Measurements from ENCODE around the gene RAD51B. TPM values are rescaled to one million over a fixed set of nuclear protein-coding genes. Genes with fewer than 3 reads are reported as not detected.
"Not testable (repeated sequence)": the region's sequence is repeated elsewhere in the genome, so short reads cannot be mapped to it uniquely, and the experiment has no call there.

Gene RAD51B
- total RNA-seq, 5 donors from 2014 or later (not counting 1 experiment from before 2014, with no cell fraction given), result 25.4 to 47.9 (median 30.0) TPM

DNA sequence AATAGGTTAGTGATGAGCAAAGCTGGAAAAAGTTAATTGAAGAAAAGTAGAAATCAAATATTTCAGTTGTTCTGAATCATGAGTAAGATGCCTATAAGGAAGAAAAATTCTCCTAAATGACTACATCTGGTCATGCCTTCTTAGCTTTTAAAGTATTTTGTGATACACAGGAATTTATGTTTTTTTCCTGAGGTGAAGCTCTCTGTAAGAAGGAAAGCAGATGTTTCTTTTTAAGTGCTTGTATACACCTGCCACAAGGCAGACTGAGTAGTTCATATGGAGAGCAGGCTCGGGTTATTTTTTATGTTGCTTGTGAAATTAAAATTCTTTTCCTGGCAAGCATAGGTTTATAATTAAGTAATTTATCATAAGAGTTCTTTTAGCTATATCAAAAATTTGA lies 275.2 kb downstream of the RAD51B start:
- Mint-ChIP-seq H3K27me3 (no peaks in the 10 kb centered on the region), H3K4me3 (no peak overlapping the region), H3K4me1 (no peaks in the 10 kb centered on the region), H3K36me3 (peaks cover 33% of the 10 kb centered on the region), H3K27ac (no peak overlapping the region), H3K9me3 (peaks cover 0 to 8% (median 0%) of the 10 kb centered on the region in 3 donors)
- no peaks in the 10 kb centered on the region for H3K9me3 ChIP-seq
- no peak overlapping the region for H3K4me3 ChIP-seq (ENCODE audit: control insufficient read depth in 1 of 2, extremely low read depth in 1 of 2, low read length in 1 of 2)
- WGBS (ENCODE audit: insufficient coverage), result no CpG with 5 or more reads among the region's 1 CpG
- H3K36me3 ChIP-seq (ENCODE audit: control insufficient read depth in 2 of 2, extremely low read depth in 1 of 2, insufficient read depth in 1 of 2, low read length in 1 of 2), result no peaks in the 10 kb centered on the region
- H3K4me1 ChIP-seq (ENCODE audit: control insufficient read depth in 1 of 2, extremely low read depth in 1 of 2, insufficient read depth in 2 of 2, low read length in 2 of 2), result no peaks in the 10 kb centered on the region
- CTCF ChIA-PET, result no interaction called here
- ATAC-seq (replicated peaks in 1 of 4) (no peak), DNase-seq (no peak)
- H3K27ac ChIP-seq (ENCODE audit: low read length), result no peak overlapping the region
- H3K27me3 ChIP-seq (replicated peaks in 1 of 2; ENCODE audit: control insufficient read depth in 2 of 2, extremely low read depth in 1 of 2, insufficient read depth in 2 of 2, low read length in 1 of 2), result no peaks in the 10 kb centered on the region
- POLR2A ChIA-PET, result no interaction called here

DNA sequence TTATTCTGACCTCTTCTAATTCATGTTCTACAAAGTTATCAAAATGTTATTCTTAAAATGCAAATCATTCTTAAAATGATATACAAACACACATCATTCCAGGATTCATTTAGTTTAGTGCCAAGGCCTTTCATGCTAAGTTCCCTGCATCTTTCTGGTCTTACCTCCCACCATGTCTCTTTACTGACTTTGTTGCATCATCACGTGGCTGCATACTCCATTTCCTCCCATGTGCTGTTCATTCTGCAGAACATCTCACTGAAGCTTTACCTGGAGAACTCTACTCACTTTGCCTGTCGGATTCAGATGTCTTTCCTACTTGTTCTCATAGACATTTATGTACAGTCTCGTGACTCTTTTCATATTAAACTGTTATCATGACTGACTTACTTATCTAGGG lies 278.1 kb downstream of the RAD51B start:
- Histone ChIP-seq H3K36me3 (ENCODE audit: control insufficient read depth in 2 of 2, extremely low read depth in 1 of 2, insufficient read depth in 1 of 2, low read length in 1 of 2) (no peaks in the 10 kb centered on the region), H3K4me3 (ENCODE audit: control insufficient read depth in 1 of 2, extremely low read depth in 1 of 2, low read length in 1 of 2) (no peak overlapping the region), H3K4me1 (ENCODE audit: control insufficient read depth in 1 of 2, extremely low read depth in 1 of 2, insufficient read depth in 2 of 2, low read length in 2 of 2) (no peaks in the 10 kb centered on the region), H3K27me3 (replicated peaks in 1 of 2; ENCODE audit: control insufficient read depth in 2 of 2, extremely low read depth in 1 of 2, insufficient read depth in 2 of 2, low read length in 1 of 2) (no peaks in the 10 kb centered on the region), H3K9me3 (peaks cover 7% of the 10 kb centered on the region), H3K27ac (ENCODE audit: low read length) (no peak overlapping the region)
- ChIA-PET POLR2A (no interaction called here), CTCF (no interaction called here)
- Mint-ChIP-seq H3K36me3 (peaks cover 51% of the 10 kb centered on the region), H3K27me3 (no peaks in the 10 kb centered on the region), H3K4me1 (no peaks in the 10 kb centered on the region), H3K27ac (no peak overlapping the region), H3K9me3 (peaks cover 6 to 27% (median 12%) of the 10 kb centered on the region in 3 donors), H3K4me3 (no peak overlapping the region)
- 94% methylated on average over 2 of the region's 3 CpGs for WGBS (ENCODE audit: insufficient coverage)
- ATAC-seq (replicated peaks in 1 of 4) (no peak), DNase-seq (no peak)

DNA sequence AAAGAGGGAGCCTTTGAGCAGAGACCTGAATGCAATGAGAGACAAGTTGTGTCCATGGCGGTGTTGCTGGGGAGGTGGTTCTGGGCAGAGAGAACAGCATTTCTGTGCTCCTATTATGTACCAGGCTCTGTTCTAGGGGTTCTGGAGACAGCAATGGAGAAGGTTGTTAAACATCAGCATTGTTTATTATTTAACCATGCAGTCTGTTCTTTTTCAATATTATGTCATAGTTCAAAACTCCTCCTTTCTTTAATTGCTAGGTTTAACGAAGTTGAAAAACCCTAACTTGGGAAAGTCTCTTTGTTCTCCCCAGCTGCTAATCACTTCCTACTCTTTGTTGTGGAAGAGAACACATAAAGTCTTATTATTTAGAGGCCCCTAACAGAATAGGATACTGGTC lies 279.3 kb downstream of the RAD51B start:
- no peaks in the 10 kb centered on the region for H3K36me3 ChIP-seq (ENCODE audit: control insufficient read depth in 2 of 2, extremely low read depth in 1 of 2, insufficient read depth in 1 of 2, low read length in 1 of 2)

DNA sequence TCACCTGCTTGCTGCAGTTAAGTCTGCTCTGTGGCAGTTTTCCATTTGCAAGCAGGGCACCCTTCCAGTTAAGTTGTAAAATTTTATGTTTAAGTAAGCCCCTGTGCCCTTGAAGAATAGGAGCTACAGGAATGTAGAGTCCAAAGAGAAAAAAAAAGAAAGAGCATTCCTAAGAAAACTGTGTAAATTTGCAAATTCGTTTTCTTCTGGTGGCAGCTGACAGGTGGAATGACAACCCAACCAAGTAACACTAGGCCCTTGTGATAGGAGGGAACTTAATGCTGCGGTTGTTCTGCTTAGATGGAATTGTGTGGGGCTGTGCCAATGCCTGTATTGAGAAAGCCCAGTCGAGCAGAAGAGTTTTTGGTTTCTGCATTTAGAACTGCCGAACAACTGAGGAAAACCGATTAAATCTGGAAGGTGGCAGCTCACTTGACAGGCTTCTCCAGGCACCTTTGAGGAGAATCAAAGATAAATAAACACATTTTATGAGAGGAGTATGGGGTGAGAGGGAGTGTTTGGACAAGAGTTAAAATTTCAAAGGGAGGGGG lies 280.0 kb downstream of the RAD51B start:
- Mint-ChIP-seq H3K36me3 (peaks cover 52% of the 10 kb centered on the region), H3K4me1 (no peaks in the 10 kb centered on the region), H3K4me3 (no peak overlapping the region), H3K27ac (no peak overlapping the region), H3K27me3 (no peaks in the 10 kb centered on the region), H3K9me3 (peaks cover 7 to 28% (median 13%) of the 10 kb centered on the region in 3 donors)
- H3K27me3 ChIP-seq (replicated peaks in 1 of 2; ENCODE audit: control insufficient read depth in 2 of 2, extremely low read depth in 1 of 2, insufficient read depth in 2 of 2, low read length in 1 of 2), result no peaks in the 10 kb centered on the region
- H3K4me3 ChIP-seq (ENCODE audit: control insufficient read depth in 1 of 2, extremely low read depth in 1 of 2, low read length in 1 of 2), result no peak overlapping the region
- WGBS (ENCODE audit: insufficient coverage), result 100% methylated on average over 1 of the region's 5 CpGs
- no peaks in the 10 kb centered on the region for H3K36me3 ChIP-seq (ENCODE audit: control insufficient read depth in 2 of 2, extremely low read depth in 1 of 2, insufficient read depth in 1 of 2, low read length in 1 of 2)
- DNase-seq, result no peak
- no peak overlapping the region for H3K27ac ChIP-seq (ENCODE audit: low read length)
- no peaks in the 10 kb centered on the region for H3K4me1 ChIP-seq (ENCODE audit: control insufficient read depth in 1 of 2, extremely low read depth in 1 of 2, insufficient read depth in 2 of 2, low read length in 2 of 2)
- ChIA-PET POLR2A (no interaction called here), CTCF (no interaction called here)
- no peak for ATAC-seq (replicated peaks in 1 of 4)
- peaks cover 7% of the 10 kb centered on the region for H3K9me3 ChIP-seq

More for the DNA sequence above, 279.3 kb downstream of the RAD51B start:
- ATAC-seq (replicated peaks in 1 of 4) (no peak), DNase-seq (no peak)
- ChIA-PET POLR2A (no interaction called here), CTCF (no interaction called here)
- no peaks in the 10 kb centered on the region for H3K27me3 ChIP-seq (replicated peaks in 1 of 2; ENCODE audit: control insufficient read depth in 2 of 2, extremely low read depth in 1 of 2, insufficient read depth in 2 of 2, low read length in 1 of 2)
- Mint-ChIP-seq H3K27ac (no peak overlapping the region), H3K9me3 (peaks cover 7 to 28% (median 13%) of the 10 kb centered on the region in 3 donors), H3K36me3 (peaks cover 52% of the 10 kb centered on the region), H3K4me3 (no peak overlapping the region), H3K4me1 (no peaks in the 10 kb centered on the region), H3K27me3 (no peaks in the 10 kb centered on the region)
- peaks cover 7% of the 10 kb centered on the region for H3K9me3 ChIP-seq
- WGBS (ENCODE audit: insufficient coverage), result 92% methylated on average over 1 of the region's 2 CpGs
- no peak overlapping the region for H3K27ac ChIP-seq (ENCODE audit: low read length)
- no peak overlapping the region for H3K4me3 ChIP-seq (ENCODE audit: control insufficient read depth in 1 of 2, extremely low read depth in 1 of 2, low read length in 1 of 2)
- H3K4me1 ChIP-seq (ENCODE audit: control insufficient read depth in 1 of 2, extremely low read depth in 1 of 2, insufficient read depth in 2 of 2, low read length in 2 of 2), result no peaks in the 10 kb centered on the region

DNA sequence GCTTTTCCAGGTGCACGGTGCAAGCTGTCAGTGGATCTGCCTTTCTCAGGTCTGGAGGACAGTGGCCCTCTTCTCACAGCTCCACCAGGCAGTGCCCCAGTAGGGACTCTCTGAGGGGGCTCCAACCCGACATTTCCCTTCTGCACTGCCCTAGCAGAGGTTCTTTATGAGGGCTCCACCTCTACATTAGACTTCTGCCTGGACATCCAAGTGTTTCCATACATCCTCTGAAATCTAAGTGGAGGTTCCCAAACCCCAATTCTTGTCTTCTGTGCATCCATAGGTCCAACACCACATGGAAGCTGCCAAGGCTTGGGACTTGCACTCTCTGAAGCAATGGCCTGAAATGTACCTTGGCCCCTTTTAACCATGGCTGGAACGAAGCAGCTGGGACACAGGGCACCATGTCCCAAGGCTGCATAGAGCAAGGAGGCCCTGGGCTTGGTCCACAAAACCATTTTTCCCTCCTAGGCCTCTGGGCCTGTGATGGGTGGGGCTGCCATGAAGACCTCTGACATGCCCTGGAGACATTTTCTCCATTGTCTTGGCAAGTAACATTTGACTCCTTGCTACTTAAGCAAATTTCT lies 282.2 kb downstream of the RAD51B start:
- DNase-seq; H3K4me1 Mint-ChIP-seq; H3K36me3 ChIP-seq (ENCODE audit: control insufficient read depth in 2 of 2, extremely low read depth in 1 of 2, insufficient read depth in 1 of 2, low read length in 1 of 2); H3K27ac Mint-ChIP-seq; H3K27ac ChIP-seq (ENCODE audit: low read length); H3K27me3 ChIP-seq (replicated peaks in 1 of 2; ENCODE audit: control insufficient read depth in 2 of 2, extremely low read depth in 1 of 2, insufficient read depth in 2 of 2, low read length in 1 of 2); POLR2A ChIA-PET; H3K27me3 Mint-ChIP-seq; H3K4me3 ChIP-seq (ENCODE audit: control insufficient read depth in 1 of 2, extremely low read depth in 1 of 2, low read length in 1 of 2); H3K4me1 ChIP-seq (ENCODE audit: control insufficient read depth in 1 of 2, extremely low read depth in 1 of 2, insufficient read depth in 2 of 2, low read length in 2 of 2); CTCF ChIA-PET; ATAC-seq (replicated peaks in 1 of 4); H3K4me3 Mint-ChIP-seq; H3K9me3 ChIP-seq: not testable (repeated sequence)
- H3K36me3 Mint-ChIP-seq, result peaks cover 42% of the 10 kb centered on the region
- 100% methylated on average over 1 of the region's 3 CpGs for WGBS (ENCODE audit: insufficient coverage)
- H3K9me3 Mint-ChIP-seq, result peaks cover 7 to 28% (median 13%) of the 10 kb centered on the region in 3 donors

DNA sequence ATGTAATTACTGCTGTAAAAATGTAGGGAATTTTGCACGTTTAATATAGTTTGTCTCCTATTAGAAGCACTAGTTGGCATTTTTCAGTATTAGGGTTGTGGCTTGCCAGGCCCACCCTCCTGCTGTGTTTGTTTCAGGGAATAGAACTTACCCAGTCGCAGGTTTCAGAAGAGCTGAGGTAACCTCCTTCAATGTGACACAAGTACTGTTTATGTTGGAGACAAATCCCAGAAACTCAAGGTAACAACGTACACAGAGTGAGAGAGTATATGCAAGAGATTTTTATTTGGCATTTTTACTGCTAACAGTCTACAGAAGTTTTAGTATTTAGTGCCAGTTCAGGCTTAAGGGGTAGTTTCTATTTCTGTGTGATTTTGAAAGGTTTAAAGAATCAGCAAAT lies 284.3 kb downstream of the RAD51B start:
- peaks cover 7% of the 10 kb centered on the region for H3K9me3 ChIP-seq
- peaks cover 7 to 23% (median 13%) of the 10 kb centered on the region in 3 donors for H3K9me3 Mint-ChIP-seq
- H3K4me3 Mint-ChIP-seq, result no peak overlapping the region

More for the DNA sequence above, 284.3 kb downstream of the RAD51B start:
- Histone ChIP-seq H3K27ac (ENCODE audit: low read length) (no peak overlapping the region), H3K4me1 (ENCODE audit: control insufficient read depth in 1 of 2, extremely low read depth in 1 of 2, insufficient read depth in 2 of 2, low read length in 2 of 2) (no peaks in the 10 kb centered on the region), H3K36me3 (ENCODE audit: control insufficient read depth in 2 of 2, extremely low read depth in 1 of 2, insufficient read depth in 1 of 2, low read length in 1 of 2) (no peaks in the 10 kb centered on the region), H3K4me3 (ENCODE audit: control insufficient read depth in 1 of 2, extremely low read depth in 1 of 2, low read length in 1 of 2) (no peak overlapping the region), H3K27me3 (replicated peaks in 1 of 2; ENCODE audit: control insufficient read depth in 2 of 2, extremely low read depth in 1 of 2, insufficient read depth in 2 of 2, low read length in 1 of 2) (no peaks in the 10 kb centered on the region)
- ChIA-PET POLR2A (no interaction called here), CTCF (no interaction called here)
- Mint-ChIP-seq H3K27me3 (no peaks in the 10 kb centered on the region), H3K27ac (no peak overlapping the region), H3K36me3 (peaks cover 28% of the 10 kb centered on the region), H3K4me1 (no peaks in the 10 kb centered on the region)
- DNase-seq, result no peak
- ATAC-seq (replicated peaks in 1 of 4), result no peak
- WGBS (ENCODE audit: insufficient coverage), result 92% methylated on average over 2 of the region's 3 CpGs
